ENCODE measurements around the gene GJB1. TPM values are rescaled to one million over a fixed set of nuclear protein-coding genes. Genes with fewer than 3 reads are reported as not detected.

The GJB1 gene
- total RNA-seq, 1 experiment from 2014 or later, result not detected

GRCh38 chrX:71210816-71211215, 12.2 kb upstream of the GJB1 start:
- Histone ChIP-seq H3K14ac (ENCODE audit: insufficient read depth, low read length) (no peak overlapping the region), H3K56ac (ENCODE audit: insufficient read length, low read depth, low read length) (no peak overlapping the region), H3K79me2 (ENCODE audit: insufficient read depth, low read length) (no peaks in the 10 kb centered on the region), H4K5ac (ENCODE audit: insufficient read length, low read depth, low read length) (no peak overlapping the region), H3K23me2 (ENCODE audit: insufficient read length, low read depth, low read length, poor library complexity, severe bottlenecking) (no peaks in the 10 kb centered on the region), H4K91ac (ENCODE audit: insufficient read length, low read depth, low read length) (no peak overlapping the region), H2AFZ (ENCODE audit: low read length) (no peak overlapping the region), H3K4ac (ENCODE audit: low read depth, low read length) (no peak overlapping the region), H3T11ph (ENCODE audit: low read length) (no peak overlapping the region), H3K79me1 (ENCODE audit: insufficient read depth, low read depth, low read length, poor library complexity, severe bottlenecking) (no peaks in the 10 kb centered on the region), H2BK120ac (ENCODE audit: low read depth, low read length, poor library complexity, severe bottlenecking) (no peak overlapping the region), H4K8ac (replicated peaks; ENCODE audit: insufficient read length, low read depth, low read length) (no peak overlapping the region), H3K27ac (ENCODE audit: insufficient read length, low read depth, low read length) (no peak overlapping the region), H3K18ac (ENCODE audit: insufficient read length, low read depth, low read length) (no peak overlapping the region), H3K9ac (ENCODE audit: extremely low read depth, insufficient read length, low read length) (no peak overlapping the region), H3K4me1 (ENCODE audit: insufficient read depth, low read length) (no peaks in the 10 kb centered on the region), H4K20me1 (ENCODE audit: control insufficient read depth, insufficient read depth, insufficient read length) (no peaks in the 10 kb centered on the region), H2AK5ac (ENCODE audit: insufficient read length, low read length) (no peak overlapping the region), H2BK15ac (ENCODE audit: low read depth, low read length) (no peak overlapping the region), H2BK12ac (ENCODE audit: insufficient read length, low read depth, low read length) (no peak overlapping the region), H2BK5ac (ENCODE audit: insufficient read length, low read length) (no peak overlapping the region), H3K9me3 (ENCODE audit: control insufficient read depth, low read depth, low read length) (peaks cover 22% of the 10 kb centered on the region), H3K23ac (ENCODE audit: insufficient read length, low read depth, low read length) (no peak overlapping the region), H3K27me3 (ENCODE audit: insufficient read depth, low read length) (no peaks in the 10 kb centered on the region), H3K4me2 (ENCODE audit: insufficient read depth, insufficient read length, low read length) (no peak overlapping the region), H2BK20ac (ENCODE audit: low read depth, low read length, poor library complexity, severe bottlenecking) (no peak overlapping the region)
- Mint-ChIP-seq H3K27ac (no peak overlapping the region), H3K4me1 (peaks cover 2 to 11% of the 10 kb centered on the region in 2 experiments; a peak in 1 of 4 replicates), H3K9me3 (peaks cover 64 to 71% of the 10 kb centered on the region in 2 experiments), H3K27me3 (ENCODE audit: low read depth) (peaks cover 5% of the 10 kb centered on the region), H3K36me3 (ENCODE audit: insufficient read depth in 1 of 3, low read depth in 3 of 3) (peaks cover 0 to 7% (median 4%) of the 10 kb centered on the region in 3 experiments; a peak in 5 of 7 replicates), H3K4me3 (no peak overlapping the region)
- no peak for TF ChIP-seq CTCF (conservative IDR thresholded peaks at IDR 0.05)
- DNase-seq, result no peak
- no CpG with 5 or more reads among the region's 3 CpGs for WGBS (ENCODE audit: extremely low coverage, insufficient read length, low lambda C conversion rate)

Data from H9 (cell line).